HG03280 (cell line): ENCODE results near the gene DNAAF6.
"Not testable (repeated sequence)": the region's sequence is repeated elsewhere in the genome, so short reads cannot be mapped to it uniquely, and the experiment has no call there.

Source experiments
- ATAC-seq: cut with Tn5 transposase; IDR thresholded peaks from one replicate; pipeline ENCODE4 v1.9.1; 2021; ENCODE audit warnings: mild to moderate bottlenecking, moderate library complexity; ENCODE audit not compliant: unreplicated experiment

The DNAAF6 gene

DNA sequence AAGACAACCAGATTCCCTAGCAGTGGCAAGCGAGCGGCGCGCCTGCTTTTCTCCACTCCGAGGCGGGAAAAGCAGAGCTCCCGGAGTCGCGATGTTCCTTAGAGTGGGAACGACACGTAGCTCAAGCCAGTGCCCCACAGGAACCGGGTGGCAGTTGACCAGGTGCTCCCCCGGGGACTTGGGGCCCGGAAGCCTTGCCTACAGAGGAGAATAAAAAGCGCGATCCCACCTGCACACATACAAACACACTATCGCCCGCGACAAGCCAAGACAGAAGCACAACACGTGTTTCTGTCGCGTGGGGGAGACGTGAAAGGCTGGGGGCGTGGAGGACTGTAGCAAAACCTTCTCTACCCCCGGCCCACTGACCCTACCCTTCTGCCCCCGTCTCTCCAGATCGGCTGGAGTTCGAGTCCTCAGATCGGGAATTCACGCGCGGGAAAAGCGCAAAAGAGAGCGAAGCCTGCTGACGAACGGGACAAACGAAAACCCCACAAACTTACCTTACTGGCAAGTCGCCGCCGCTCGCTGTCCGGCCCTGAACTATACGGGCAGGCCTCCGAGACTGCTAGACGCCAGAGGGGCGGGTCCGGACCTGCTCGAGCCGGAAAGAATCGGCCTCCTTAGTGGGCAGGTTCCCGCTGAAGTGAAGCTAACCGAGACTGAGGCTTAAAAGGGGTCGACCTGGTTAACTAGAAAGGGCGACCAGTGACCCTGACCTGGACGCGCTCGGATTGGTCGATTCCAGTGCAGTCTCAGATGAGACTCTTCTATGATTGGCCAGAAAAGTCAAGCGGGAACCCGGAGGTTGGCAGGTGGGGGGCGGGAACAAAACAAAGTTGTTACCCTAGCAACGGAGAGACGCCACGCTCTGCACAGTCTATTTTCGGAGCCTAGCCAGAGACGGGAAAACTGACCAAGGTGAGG is at the start of gene DNAAF6, which contains the start of gene NUP62CL:
TSS of gene DNAAF6 (plus strand) at position 842 of the 927 bp plus-strand sequence. CDS start 6,265 bp downstream, outside the sequence.
TSS of gene NUP62CL (minus strand) at position 664 of the 927 bp plus-strand sequence. CDS start 31,287 bp downstream, outside the sequence.
- ATAC-seq = peak; percentile 96

DNA sequence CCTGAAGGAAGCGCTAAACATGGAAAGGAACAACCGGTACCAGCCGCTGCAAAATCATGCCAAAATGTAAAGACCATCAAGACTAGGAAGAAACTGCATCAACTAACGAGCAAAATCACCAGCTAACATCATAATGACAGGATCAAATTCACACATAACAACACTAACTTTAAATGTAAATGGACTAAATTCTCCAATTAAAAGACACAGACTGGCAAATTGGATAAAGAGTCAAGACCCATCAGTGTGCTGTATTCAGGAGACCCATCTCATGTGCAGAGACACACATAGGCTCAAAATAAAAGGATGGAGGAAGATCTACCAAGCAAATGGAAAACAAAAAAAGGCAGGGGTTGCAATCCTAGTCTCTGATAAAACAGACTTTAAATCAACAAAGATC is 48.8 kb upstream of the DNAAF6 start:
- ATAC-seq = not testable (repeated sequence)

DNA sequence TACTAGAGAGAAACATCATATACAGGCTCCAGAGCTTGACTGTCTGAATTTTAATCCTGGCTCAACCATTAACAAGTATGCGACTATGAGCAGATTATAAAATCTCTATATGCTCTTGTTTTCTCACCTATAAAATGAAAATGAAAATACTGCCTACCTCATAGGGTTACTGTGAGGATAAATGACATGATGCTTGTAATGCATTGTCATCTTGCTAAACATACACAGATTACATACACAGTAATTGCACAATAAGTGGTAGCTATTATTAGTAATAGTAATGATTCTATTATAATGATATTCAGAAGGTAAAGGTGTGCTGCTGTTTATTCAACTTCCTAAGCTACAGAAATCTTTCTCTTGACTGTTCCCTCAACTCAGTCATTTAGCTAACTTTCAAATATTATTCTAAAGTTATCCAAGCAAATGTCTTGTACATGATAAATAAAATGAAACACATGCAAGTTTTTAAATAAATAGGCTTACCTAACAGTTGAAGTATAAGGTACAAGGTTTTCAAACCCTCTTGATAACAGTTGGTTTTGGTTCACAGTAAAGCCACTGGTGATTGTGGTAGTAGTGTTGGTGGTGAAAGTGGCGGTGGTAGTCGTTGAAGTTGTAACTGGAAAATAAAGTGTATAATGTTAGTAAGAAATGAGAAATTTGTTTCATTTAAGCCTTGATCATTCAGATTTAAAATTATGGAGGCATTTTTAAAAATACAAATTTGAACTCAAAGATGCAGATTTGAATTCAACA is 39.1 kb upstream of the DNAAF6 start:
- no peak for ATAC-seq

DNA sequence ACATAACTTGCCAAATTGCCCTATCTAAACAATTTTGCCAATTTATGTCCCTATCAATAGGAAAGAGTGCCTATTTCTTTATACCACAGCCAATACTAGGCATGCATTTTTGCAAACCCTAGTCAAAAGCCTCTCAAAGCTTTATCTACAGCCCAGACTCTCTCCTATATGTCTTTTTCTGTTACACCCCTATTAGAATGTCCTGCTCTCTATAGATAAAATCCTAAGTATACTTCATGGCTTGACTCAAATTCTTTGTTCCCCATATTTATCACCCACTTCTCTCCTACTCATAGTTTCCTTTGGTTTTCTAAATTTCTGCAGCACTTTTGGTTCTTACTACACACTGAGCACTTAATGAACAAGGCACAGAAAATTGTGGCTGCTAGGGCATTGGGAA is 38.2 kb upstream of the DNAAF6 start:
- no peak for ATAC-seq

DNA sequence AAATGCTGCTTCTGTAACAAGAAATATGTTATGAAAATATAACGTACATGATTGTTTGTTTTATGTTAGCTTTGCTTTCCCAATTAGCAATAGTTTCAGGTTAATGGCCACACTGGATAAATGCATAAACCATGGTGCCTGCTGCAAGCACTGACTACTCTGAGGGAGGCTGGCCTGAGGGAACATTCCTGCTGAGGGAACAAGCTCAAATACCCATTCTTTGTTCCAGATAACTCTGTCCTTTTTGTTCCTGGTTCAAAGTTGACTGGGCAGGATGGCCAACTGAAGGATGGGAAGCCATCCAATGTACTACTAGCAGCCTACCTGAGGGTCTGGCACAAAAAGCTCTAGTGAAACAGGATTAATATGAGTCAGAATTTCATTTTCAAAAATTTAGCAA is 37.7 kb upstream of the DNAAF6 start:
- ATAC-seq = no peak

DNA sequence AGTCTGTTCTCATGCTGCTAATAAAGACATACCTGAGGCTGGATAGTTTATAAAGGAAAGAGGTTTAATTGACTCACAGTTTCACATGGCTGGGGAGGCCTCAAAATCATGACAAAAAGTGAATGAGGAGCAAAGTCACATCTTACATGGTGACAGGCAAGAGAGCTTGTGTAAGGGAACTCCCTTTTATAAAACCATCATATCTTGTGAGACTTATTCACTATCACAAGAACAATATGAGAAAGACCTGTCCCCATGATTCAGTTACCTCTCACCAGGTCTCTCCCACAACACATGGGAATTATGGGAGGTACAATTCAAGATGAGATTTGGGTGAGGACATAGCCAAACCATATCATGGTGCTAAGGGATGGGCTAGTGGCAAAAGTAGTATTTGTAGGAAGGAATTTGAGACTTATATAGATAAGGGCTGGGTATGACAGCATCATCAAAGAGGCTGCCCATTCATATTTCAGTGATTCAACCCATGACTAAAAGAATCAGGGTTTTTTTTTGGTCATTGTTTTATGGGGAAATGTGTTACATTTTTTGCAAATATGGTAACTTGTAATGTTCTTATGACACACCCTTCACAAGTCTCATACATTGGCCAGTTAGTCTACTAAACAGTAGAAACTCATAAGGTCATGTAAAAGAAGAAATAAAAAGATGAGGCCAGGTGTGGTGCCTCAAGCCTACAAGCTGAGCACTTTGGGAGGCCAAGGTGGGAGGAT is 34.9 kb upstream of the DNAAF6 start:
- ATAC-seq = no peak

DNA sequence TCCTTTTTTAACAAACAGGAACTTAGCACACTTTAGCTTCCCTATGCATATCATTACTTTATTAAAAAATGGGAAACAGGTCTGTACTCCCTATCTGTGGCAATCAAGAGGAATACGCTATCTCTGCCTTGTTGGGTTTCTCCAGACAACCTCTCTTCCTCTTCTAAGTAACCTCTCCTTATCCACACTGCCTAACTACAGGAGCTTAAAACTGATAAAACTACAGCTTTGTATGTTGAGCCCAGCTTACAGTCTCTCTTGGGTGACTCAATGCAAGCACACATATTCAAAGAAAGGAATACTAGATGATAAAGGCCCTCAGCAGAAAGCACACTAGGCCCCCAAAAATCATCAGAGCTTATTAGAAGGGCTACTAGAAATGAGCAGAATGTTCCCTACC is 9.1 kb upstream of the DNAAF6 start:
- no peak for ATAC-seq

DNA sequence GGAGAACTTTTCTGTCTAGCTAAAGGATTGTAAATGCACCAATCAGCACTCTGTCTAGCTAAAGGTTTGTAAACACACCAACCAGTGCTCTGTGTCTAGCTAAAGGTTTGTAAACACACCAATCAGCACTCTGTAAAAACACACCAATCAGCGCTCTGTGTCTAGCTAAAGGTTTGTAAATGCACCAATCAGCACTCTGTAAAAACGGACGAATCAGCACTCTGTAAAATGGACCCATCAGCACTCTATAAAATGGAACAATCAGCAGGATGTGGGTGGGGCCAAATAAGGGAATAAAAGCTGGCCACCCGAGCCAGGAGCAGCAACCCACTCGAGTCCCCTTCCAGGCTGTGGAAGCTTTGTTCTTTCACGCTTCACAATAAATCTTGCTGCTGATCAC is 8.3 kb upstream of the DNAAF6 start:
- ATAC-seq = not testable (repeated sequence)

DNA sequence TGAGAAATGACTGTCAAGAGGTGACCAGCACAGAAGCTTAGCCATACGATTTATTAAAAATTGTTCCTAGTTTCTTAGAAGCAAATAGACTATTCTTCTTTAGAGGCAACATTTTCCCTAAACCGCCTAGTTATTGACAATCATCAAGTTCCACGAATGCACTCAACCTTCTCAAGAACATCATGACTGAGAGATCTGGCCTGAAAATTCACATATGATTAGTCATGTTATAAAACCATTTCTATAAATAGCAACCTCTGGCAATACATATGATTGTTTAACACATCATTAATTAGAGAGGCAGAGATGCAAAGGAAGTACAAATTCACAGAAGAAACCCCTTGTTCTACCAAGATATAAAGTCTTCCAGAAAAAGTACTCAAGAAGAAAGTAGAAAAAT is 6.9 kb upstream of the DNAAF6 start:
- ATAC-seq = no peak

DNA sequence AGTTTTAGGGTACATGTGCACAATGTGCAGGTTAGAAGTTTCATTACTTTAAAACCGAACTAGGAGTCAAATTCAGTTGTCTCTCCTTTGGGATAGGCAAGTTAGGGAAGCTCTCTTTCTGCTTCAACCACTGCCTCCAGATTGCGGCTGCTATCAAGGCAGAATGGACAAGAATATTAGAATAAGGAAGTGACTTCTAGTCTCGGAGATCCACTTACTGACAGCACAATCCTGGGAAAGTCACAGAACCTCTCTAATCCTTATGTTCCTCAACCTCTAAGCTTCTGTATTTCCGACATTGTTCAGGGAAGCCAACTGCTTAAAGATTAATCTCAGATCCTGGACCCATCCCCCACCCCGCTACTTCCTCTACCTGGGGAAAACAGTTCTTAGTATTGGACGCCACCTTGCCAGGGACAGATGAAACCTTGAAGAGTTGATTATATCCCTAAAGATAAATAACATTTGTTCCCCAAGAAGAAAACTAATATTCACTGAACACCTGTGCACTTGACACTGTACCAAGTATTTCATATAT is 2.3 kb upstream of the DNAAF6 start:
- no peak for ATAC-seq

DNA sequence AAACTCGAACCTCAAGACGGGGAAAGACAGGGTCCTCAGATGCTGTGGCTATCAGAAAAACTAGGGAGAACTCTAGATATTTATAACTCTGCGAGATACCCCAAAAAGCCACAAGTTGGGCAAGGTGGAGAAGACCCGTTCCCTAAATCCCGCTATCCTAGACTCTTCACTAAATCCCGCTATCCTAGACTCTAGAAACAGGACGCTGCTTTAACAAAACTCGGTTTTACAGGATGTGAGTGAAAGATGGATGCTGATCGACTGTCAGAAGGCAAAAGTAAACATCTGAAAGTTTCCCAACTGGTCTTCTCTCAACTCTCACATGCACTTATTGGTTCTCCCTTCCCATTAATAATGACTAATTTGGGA is 270 bp downstream of the DNAAF6 start:
- no peak for ATAC-seq

DNA sequence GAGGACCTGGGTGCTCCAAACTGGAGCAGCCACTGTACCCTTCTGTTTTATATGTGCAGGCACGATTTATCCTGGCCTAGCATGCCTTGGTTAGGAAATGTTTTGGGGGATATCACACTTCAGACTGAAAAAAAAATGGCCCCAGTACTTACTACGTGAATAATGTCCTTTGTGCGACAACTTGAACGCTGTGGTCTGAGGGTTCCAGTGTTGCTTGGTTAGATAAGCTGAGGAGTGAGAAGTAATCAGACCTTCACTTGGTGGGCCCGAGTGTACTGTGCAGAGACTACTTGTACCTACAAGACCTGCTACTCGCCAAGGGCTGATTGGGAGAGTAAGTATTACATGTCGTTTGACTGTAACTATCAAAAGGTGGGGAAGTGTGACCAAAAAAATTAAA is 678 bp downstream of the DNAAF6 start:
- ATAC-seq = no peak

DNA sequence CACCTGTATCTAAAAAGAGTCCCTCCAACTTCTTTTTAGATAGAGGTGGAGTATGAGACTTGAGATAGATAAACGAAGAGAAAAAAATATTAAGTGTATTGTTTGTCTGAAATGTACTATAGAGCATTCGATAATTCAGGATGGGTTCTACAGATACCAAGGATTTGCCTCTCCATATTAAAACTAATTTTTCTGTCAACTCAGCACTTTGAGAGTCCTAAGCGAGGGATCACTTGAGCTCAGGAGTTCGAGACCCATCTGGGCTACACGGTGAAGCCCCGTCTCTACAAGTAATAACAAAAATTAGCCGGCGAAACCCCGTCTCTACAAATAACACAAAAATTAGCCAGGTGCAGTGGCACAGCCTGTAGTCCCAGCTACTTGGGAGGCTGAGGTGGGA is 1.5 kb downstream of the DNAAF6 start:
- ATAC-seq = no peak

DNA sequence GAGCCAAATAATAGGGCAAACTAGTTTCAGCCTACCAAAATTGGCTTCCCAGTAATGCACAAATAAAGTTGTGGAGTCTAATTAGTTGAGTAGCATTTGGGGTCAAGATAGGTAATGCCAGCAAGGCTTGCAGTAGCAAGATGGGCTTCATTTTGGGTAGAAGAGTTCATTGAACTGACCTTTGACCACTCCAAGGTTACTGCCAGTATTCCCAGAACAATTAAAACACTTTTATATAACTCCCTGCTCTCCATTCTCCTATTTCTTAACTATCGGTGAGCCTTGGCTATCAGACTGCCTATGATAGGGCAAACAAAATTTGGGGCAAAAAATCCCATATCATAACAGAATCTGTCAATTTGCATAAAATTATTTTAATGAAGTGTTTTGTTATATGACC is 7.1 kb downstream of the DNAAF6 start:
- ATAC-seq = no peak

DNA sequence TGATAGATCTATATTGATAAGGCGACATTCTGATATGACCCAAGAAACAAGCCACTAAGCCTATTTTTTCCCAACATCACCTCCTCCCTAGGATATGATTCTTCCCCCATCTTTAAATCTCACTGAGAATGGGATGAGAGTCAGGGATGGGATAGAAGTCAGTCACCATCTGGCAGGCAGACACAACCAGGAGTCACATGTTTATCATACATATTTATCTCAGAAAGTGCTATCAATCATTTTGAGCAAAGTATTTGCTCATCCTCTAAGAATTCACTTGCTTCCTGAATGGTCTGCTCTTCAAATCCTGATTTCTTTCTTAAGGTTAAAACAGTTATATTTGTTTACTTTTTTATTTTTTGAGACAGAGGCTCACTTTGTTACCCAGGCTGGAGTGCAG is 20.3 kb downstream of the DNAAF6 start:
- ATAC-seq = no peak

DNA sequence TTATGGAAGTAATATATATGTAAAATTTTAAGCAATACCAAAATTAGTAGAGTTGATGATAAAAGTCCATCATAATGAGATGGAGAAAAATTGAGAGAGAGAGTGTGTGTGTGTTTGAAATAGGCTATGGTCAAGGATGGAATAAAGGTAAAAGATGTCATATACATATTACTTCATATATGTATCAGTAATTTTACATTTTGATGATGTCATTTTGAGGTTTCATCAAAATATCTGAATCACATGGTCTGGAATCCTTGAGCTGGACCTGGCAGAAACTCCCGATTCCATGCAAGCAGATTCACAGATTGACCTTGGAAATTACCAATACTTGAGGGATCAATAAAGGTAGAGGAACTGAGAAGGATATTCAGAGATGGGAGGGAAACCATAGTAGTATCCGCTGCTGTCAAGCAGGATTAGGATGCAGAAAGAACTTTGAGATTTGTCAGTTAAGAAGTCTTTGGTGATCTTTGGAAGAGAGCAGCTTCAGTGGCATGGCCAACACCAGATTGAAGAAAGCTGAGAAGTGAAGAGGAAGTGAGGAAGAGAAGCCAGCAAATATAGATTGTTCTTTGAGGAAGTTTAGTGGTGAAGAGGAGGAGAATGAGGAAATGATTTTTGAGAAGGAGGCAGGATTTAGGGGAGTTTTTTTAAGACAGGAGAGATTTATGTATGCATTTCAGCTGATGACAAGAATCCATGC is 21.5 kb downstream of the DNAAF6 start:
- no peak for ATAC-seq

DNA sequence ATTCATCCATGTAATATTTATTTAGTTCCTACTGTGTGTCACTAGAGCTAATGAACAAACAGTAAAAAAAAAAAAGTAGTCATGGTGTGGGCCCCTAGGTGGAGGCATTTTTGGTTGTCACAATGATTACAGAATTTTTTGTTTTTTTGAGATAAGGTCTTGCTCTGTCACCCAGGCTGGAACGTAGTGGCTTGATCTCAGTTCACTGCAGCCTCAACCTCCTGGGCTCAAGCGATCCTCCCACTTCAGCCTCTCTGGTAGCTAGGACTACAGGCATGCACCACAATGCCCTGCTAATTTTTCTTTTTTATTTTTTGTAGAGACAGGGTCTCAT is 22.0 kb downstream of the DNAAF6 start:
- no peak for ATAC-seq

DNA sequence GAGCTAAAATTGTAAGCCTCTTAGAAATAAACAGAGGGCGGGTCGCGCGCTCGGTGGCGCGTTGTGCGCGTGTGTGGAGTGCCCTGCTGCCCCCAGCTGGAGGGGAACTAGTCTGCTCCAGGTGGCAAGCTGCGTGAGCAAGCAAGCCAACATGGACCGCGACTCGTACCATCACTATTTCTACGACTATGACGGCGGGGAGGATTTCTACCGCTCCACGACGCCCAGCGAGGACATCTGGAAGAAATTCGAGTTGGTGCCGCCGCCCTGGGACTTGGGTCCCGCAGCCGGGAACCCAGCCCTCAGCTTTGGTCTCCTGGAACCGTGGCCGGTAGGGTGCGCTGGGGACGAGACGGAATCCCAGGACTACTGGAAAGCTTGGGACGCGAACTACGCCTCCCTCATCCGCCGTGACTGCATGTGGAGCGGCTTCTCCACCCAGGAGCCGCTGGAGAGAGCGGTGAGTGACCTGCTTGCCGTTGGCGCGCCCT is 66.1 kb downstream of the DNAAF6 start:
- ATAC-seq = no peak

DNA sequence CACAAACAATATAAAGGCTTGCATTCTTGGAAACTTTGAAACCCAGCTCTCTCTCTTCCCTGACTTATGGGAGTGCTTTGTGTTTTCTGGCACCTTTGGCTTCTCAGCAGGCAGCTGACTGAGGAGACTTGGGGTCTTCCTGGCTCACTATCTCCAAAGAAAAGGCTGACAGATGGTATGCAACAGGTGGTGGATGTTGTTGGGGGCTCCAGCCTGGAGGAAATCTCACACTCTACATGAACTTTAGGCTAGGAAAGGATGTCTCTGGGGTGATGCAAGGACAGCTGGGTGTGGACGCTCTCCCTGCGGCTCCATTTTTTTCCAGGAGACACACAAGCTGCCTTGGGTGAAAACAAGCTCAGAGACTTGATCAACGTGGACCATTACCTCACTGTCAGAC is 67.4 kb downstream of the DNAAF6 start:
- ATAC-seq = no peak

DNA sequence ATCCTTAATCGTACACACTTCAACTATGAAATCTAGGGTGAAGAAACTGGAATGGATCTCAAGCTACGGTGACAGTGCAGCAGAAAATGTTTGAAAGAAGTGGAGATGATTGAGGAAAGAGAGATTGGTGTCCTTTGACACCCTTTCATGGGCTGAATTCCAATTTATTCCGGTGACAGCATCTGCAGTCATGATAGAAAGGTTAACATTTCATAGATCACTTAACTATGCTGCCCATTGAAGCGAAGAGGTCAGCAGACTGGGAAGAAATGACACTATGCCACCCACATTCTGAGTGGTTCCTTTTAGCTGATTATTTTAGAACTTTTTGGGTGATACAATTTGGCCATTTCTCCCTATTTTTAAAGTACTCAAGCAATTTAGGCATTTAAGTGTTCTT is 82.3 kb downstream of the DNAAF6 start:
- no peak for ATAC-seq
